GM18873 (cell line): ENCODE data around the gene LGR6.
"Not testable (repeated sequence)": the region's sequence is repeated elsewhere in the genome, so short reads cannot be mapped to it uniquely, and the experiment has no call there.

ENCODE experiments used
- ATAC-seq: cut with Tn5 transposase; IDR thresholded peaks from one replicate; pipeline ENCODE4 v1.9.1; 2021; ENCODE audit warnings: mild to moderate bottlenecking, moderate library complexity, moderate number of reproducible peaks; ENCODE audit not compliant: unreplicated experiment, low FRiP score

LGR6 gene

GRCh38 chr1:202316186-202316585 is 122.6 kb downstream of the LGR6 start:
- no peak for ATAC-seq

GRCh38 chr1:202317941-202318925 is 124.6 kb downstream of the LGR6 start:
- ATAC-seq, result no peak

DNA sequence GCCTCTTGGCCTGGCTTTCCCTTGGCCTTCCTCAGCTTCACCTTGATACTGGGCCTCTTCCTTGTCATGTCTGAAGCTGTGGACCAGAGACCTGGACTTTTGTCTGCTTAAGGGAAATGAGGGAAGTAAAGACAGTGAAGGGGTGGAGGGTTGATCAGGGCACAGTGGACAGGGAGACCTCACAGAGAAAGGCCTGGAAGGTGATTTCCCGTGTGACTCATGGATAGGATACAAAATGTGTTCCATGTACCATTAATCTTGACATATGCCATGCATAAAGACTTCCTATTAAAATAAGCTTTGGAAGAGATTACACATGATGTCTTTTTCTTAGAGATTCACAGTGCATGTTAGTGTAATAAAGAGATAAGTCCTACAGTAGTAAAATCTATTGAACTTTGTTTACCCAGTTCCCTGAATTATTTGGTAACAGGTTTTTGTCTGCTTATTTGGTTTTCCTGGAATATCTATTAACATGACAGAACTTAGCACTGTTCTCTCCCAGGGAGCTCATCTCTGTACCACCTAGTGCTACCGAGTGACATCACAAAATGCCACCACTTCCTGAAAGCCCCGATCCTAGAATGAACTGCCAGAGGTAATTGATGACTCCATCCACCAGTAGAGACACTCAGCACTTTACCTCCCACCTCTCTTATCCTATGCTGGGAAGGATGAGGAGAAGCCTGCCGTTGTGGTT is 125.9 kb downstream of the LGR6 start:
- ATAC-seq, result no peak

DNA sequence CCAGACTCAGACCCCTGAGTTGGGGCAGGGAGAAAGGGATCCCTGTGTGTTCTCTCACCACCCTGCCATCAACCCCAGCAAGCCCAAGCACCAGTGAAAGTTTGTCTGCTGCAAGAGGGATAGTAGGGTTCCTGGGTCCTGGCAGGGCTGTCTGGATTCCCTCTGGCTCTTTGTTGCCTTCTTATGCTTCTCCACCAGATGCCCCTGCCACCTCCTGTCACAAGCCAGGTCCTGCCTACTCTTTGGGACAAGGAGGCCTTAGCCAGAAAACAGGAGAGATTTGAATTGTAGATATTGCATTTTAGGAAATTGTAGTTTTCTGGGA is 126.4 kb downstream of the LGR6 start:
- ATAC-seq, result no peak

- ATAC-seq, result no peak
These were observed 130.1 kb downstream of the LGR6 start for GRCh38 chr1:202323731-202324130.

GRCh38 chr1:202324646-202325045 is 131.0 kb downstream of the LGR6 start:
- ATAC-seq, result no peak

- ATAC-seq, result no peak
These were observed 136.3 kb downstream of the LGR6 start for GRCh38 chr1:202329891-202330290.

DNA sequence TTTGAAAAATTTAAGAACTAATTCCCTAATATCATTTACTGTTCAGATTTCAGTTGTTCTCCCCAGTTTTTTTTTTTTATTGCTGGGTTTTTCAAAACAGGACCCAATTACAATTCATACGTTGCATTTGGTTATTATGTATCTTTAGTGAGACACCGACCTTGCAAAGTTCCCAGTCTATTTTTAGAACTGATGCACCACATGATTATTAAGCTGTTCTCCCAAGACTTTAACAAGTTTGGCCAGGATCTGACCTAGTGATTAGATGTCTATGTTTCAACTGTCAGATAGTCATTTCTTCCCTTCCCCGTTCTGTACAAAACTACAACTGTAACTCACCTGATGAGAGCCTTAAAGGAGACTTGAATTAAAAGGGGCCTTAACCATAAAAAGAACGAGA is 140.3 kb downstream of the LGR6 start:
- ATAC-seq, result no peak

GRCh38 chr1:202343652-202344349 is 150.2 kb downstream of the LGR6 start:
- ATAC-seq, result no peak

DNA sequence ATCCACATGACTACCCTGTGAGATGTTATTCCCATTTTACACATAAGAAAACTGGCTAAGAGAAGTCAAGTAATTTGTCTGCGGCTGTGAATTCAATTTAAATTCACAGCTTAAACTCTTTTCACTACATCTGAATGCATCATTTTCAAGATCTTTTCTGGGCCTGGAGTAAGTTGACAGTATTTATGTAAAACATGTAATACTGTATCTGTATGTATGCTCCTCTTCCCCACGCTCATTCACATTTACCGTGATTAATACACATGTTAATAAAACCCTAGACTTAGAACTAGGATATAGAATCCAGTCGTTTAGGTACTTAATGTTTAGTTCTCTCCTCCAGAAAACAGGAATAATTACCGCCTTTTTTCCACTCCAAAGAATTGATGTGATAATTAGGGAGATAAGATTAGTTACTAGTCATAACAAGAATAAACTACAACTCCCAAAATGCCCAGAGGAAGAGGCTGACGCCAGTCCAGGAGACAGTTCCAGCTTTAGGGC is 154.5 kb downstream of the LGR6 start:
- peak; percentile 2 for ATAC-seq

DNA sequence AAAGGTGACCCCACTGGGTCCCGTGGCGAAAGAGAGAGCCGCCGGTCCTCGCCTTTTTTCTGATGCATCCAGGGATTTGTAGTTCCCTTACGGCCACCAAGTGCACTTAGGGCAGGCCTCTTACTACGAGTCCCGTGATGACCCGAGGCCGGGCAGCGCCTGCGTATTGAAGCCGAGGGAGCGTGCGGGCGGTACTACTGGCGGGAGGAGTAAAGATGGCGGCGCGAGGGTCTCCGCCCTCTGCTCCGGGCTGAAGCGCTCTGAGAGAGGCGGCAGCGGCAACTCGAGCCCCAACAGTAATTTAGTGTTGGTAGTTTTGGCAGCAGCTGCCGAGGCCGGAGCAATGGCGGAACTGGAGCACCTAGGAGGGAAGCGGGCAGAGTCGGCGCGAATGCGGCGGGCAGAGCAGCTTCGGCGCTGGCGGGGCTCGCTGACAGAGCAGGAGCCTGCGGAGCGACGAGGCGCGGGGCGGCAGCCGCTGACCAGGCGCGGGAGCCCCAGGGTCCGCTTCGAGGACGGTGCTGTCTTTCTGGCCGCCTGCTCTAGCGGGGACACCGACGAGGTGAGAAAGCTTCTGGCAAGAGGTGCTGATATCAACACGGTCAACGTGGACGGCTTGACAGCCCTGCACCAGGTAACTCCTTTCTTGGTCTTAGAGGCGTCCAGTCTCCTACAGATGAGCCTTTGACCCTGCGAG is 155.1 kb downstream of the LGR6 start, which contains the start of gene PPP1R12B:
Gene PPP1R12B, plus strand, starts transcription at position 191 of the 697 bp plus-strand sequence. Its CDS starts 153 bp downstream, at position 344.
- peak; percentile 92 for ATAC-seq

DNA sequence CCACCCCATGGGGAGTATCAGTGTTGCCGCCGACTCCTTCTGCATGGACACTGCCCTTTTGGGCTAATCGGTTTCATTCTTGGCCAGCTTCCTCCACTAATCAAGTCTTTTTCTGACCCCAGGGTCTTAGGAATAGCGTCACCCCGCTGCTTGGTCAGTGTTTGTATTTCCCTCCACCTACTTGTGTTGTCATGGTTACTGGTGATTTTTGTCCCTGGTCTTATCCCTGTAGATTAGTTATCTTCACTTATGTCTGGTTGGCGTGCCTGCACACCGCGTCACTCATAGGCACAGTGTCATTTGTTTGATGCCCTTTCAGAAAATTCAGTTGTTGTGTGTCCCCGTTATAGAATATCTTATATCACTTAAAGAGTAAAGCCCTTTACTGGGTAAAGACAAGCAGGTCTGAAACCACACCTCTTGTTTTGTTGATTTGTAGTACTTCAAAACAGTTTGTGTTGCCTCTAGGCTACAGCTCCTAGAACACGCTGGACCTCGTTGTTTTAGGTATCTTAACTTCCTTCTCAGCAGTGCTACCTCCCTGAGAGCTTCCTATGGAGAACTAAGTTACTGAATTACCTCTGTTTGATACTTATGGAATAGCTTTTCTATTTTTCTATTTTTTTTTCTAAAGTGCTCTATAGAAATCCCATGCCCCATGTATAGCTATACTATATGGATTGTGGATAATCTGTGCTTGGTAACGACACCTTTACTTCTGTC is 155.8 kb downstream of the LGR6 start:
- no peak for ATAC-seq

GRCh38 chr1:202351725-202352124 is 158.1 kb downstream of the LGR6 start:
- ATAC-seq, result no peak

GRCh38 chr1:202352583-202353197 is 159.1 kb downstream of the LGR6 start:
- not testable (repeated sequence) for ATAC-seq

DNA sequence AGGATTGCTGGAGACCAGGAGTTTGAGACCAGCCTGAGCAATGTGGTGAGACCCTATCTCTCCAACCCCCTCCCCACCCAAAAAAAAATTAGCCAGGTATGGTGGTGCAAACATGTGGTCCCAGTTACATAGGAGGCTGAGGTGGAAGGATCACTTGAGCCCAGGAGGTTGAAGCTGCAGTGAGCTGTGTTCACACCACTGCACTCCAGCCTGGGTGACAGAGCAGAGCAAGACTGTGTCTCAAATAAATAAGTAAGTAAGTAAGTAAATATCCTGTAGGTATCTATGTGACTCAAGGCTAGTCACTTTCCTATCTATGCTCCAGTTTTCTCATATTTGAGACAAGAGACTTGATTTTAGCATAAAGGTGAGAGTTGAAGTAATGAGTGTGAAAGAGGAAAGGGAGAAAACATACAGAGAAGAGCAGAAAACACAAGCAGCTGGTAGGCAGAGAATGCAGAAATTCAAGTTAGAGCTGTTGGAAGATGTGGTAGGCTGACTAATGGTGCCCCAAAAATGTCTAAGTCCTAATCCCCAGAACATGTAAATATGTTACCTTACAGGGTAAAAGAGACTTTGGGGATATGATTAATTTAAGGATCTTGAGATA is 162.4 kb downstream of the LGR6 start:
- ATAC-seq, result no peak

DNA sequence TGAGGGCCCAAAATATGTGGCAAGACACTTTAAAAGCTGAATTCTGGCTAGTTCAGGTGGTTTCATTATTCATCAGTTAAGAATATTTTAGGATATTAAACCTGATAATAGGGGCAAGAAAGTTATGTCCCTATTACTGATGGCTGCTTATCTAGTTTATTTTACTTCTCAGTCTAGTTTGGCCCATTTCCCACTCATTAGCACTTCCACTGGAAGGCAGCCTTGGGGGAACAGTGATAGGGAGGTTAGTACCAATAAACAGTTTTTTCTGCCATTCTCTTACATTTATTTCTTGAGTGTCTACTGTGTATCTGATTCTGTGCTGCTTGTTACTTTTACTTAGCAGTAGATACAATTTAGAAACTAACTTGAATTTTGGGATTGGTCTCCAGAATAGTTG is 163.9 kb downstream of the LGR6 start:
- ATAC-seq, result no peak

GRCh38 chr1:202361224-202361623 is 167.6 kb downstream of the LGR6 start:
- ATAC-seq, result no peak

DNA sequence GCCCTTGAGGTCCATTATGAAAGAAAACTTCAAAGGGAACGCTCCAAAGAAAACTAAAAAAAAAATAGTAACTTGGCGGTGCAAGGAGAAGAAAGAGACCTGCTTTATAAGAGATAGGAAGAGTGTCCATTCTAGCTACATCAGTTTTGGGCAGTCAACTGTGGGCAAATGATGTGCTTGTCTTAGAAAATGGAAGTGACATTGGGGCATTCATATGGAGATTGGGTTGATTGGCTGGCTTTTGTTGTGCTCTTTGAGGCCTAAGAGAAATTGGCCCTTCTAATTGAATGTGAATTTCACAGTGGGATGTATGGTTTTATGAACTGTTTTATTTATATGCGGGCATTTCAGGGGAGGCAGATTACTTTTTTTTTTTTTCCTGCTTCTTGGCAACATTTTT is 168.1 kb downstream of the LGR6 start:
- no peak for ATAC-seq

- no peak for ATAC-seq
These were observed 168.6 kb downstream of the LGR6 start for GRCh38 chr1:202362212-202362611.
